Stimulated activated CD4-positive, alpha-beta T cell treated with anti-CD3 and anti-CD28 coated beads, Interleukin-2, amount 100 ng/mL, for 48 hours (primary cell): Measurements from ENCODE around the gene PDE8A.

ENCODE experiments used
- DNase-seq, 2 donors: peaks; one replicate each; pipeline ENCODE4 v3.0.0-alpha.2; 2020

Gene PDE8A

DNA sequence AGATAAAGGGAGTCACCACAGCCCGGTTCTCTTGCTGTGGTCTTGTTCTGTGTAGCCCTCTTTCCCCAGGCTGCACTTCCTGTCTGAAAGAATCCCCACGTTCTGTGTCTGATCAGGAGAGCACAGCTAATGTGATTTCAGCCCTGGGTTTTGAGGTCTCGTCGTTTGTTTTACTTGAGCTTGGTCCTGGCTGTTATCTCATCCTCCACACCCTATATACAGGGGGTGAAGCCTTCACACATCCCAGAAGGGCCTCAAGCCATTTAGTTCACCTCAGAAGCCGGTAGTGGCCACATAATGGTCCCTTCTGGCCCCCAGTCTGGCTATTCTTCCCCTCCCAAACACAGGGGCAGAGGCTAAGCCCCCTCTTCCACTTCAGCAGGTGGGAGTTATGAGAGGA lies 115.6 kb downstream of the PDE8A start:
- DNase-seq, result no peak

- no peak for DNase-seq
Measured at GRCh38 chr15:85097725-85098124, 116.1 kb downstream of the PDE8A start.

GRCh38 chr15:85099195-85099803 lies 117.6 kb downstream of the PDE8A start:
- no peak for DNase-seq

- DNase-seq, result no peak
Measured at GRCh38 chr15:85100186-85100937, 118.7 kb downstream of the PDE8A start.

GRCh38 chr15:85104584-85104983 lies 122.9 kb downstream of the PDE8A start:
- no peak for DNase-seq

DNA sequence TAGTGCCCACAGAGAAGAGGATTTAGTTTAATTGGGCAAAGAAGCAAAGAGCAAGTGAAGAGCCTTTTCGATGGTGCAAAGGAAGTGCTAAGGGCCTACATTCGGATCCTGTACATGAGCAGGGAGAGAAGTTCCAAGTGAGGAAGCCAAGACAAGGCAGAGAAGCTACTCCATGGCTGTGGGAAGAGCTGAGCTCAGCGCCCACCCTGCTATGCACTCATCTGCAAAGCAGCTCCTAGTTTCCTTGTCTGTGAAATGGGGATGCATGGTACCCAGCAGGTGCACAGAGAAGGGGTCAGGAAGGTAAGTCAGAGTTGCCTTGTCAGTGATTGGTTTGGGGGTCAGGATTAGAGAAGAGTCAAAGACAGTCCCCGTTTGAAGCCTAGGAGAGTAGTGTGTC lies 126.5 kb downstream of the PDE8A start:
- no peak for DNase-seq

- DNase-seq, result no peak
Measured at GRCh38 chr15:85109333-85109732, 127.7 kb downstream of the PDE8A start.

- DNase-seq, result no peak
Measured at GRCh38 chr15:85112997-85113396, 131.3 kb downstream of the PDE8A start.

GRCh38 chr15:85114886-85115285 lies 133.2 kb downstream of the PDE8A start:
- DNase-seq, result no peak

- DNase-seq, result no peak
Measured at GRCh38 chr15:85116066-85116465, 134.4 kb downstream of the PDE8A start.

- no peak for DNase-seq
Measured at GRCh38 chr15:85116494-85116893, 134.8 kb downstream of the PDE8A start.

DNA sequence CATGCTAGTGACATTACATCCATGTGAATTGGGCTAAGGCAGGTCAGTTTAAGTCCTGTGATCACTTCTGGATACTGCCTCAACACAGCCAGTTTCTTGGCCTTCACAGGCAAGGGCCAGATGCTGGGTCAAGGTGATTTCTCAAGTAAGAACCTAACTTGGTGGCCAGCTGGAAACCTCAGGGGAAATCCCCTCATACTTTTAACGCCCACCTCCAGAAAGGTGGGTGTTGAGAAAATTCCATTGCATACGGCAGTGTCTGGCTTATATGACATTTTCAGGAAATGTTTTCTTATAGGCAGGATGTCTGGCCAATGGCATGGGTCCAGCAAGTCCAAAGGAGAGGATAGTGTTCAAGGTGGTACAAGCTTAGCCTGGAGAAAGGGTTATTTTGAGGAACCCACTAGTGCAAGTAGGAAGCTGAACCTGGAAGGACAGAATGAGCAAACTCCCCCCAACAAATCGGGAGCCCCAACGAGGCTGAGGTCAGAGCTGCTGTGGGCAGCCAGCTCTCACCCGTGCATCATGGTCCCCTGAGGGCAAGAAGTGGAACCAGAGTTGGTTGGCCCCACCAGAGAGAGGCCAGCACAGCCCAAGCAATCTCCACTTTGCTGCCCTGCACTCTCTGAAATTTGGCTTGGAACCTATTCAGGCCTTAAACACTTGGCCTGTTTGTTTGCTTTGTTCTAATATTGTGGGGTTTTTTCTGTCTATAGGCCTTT lies 135.4 kb downstream of the PDE8A start:
- DNase-seq, result no peak

DNA sequence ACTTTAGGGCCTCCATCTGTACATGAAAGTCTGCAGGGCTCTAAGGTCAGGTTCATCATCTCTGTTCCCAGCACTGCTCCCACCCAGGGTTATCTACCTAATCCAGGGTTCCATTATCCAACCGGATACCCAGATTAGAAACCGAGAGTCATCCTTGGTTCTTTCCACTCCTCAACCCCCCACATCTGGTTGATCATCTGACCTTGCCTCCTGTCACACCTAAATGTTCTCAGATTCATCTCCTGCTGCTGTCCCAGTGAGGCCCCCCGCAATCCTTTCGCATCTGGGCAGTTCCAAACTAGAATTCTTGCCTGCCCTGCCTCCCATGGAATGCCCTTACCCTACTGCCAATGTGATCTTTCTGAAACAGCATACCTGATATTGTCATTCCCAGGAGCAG lies 136.5 kb downstream of the PDE8A start:
- no peak for DNase-seq

DNA sequence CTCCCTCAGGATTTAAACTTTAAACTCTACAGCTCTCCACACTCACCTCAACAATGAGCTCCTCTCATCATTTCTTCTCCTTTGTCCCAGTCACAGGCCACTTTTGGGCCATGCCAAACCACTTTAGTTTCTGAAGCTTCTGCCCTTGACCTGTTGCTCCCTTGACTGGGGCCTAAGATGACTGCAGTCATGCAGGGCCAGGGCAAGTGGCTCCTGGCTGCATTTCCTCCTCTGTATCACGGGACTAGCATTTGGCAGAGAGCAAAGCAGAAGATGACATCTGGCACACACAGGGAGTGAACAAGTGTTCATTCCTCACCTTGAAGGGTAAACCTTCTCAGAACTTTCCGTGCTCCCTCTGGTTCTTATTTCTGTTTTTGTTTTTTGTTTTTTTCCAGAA lies 136.9 kb downstream of the PDE8A start:
- DNase-seq, result no peak

- DNase-seq, result no peak
Measured at GRCh38 chr15:85120351-85121113, 138.9 kb downstream of the PDE8A start.

DNA sequence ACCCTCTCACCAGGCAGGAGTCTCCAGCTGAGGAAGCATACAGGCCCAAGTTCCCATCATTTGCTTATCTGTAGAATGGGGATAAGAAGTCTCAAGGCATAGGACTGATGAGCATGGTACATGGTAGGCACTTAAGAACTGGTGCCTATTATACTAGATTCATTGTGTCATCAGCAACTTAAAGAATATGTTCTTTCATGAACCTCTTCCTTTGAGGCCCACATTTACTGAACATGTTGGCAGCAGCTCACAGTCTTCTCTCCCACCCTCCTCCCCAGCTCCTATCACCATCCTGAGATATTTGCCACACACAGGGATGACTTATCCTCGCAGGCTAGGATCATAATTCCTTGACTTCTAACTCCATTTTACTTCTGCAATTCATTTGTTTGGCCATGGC lies 142.5 kb downstream of the PDE8A start:
- no peak for DNase-seq

- no peak for DNase-seq
Measured at GRCh38 chr15:85125056-85125661, 143.5 kb downstream of the PDE8A start.

GRCh38 chr15:85128621-85129020 lies 147.0 kb downstream of the PDE8A start:
- DNase-seq, result no peak

DNA sequence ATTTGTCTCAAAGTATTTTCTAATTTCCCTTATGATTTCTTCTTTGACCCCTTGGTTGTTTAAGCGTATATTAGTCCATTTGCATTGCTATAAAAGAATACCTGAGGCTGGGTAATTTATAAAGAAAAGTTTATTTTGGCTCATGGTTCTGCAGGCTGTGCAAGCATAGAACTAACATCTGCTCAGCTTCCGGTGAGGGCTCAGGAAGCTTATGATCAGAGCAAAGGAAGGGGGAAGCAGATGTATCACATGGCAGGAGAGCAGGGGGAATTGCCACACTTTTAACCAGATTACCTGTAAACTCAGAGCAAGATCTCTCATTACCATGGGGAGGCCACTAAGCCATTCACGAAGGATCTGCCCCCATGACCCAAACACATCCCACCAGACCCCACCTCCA lies 148.2 kb downstream of the PDE8A start:
- no peak for DNase-seq

GRCh38 chr15:85131915-85132314 lies 150.3 kb downstream of the PDE8A start:
- no peak for DNase-seq

- DNase-seq, result no peak
Measured at GRCh38 chr15:85133709-85134108, 152.1 kb downstream of the PDE8A start.

DNA sequence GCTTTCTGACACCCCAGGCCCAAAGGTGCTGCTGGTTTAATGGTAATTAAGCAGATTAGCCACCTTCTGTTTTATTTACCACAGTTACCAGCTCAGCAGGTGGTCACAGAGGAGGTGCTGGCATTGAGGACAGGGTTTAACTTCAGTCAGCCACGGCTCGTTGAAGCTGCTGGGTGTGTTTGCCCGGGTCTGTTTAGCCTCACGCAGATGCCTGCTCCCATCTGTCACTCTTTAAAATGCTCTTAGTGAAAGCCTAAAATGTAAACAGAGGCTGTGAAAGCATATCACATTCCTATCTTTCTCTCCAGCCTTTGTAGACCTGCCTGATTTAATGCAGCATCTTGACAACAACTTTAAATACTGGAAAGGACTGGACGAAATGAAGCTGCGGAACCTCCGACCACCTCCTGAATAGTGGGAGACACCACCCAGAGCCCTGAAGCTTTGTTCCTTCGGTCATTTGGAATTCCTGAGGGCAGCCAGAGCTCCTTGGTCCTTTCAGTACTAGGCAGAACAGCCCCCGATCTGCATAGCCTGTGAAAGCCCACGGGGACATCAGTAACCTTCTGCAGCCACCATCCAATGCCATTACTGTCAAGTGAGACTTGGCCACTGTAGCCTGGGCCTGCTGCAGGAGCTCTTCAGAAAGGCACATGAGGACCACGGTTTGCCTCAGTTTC lies 156.0 kb downstream of the PDE8A start:
- no peak for DNase-seq
